SU-DHL-6 (cell line): ENCODE results near the gene AGBL4.

Experiments used
- H2AFZ ChIP-seq: fragments of 200-600 bp; sonication (generic); 2 replicates; pipeline ENCODE4 v1.6.1; 2014; ENCODE audit warnings: low read depth, mild to moderate bottlenecking, moderate library complexity, mixed read lengths, antibody characterized with exemption, low read length; ENCODE audit not compliant: severe bottlenecking
- H3F3A ChIP-seq: fragments of 200-600 bp; shearing (Covaris generic); 2 replicates; pipeline ENCODE4 v1.6.0; 2016; ENCODE audit warnings: antibody characterized with exemption, mild to moderate bottlenecking; ENCODE audit not compliant: insufficient read depth
- H3K27ac ChIP-seq: fragments of 200-600 bp; sonication (generic); 2 replicates; pipeline ENCODE4 v1.5.1; 2016; ENCODE audit warnings: low read depth, mild to moderate bottlenecking, low read length, moderate library complexity, mixed read lengths
- H3K27me3 ChIP-seq: fragments of 200-600 bp; sonication (generic), shearing (Covaris generic); 2 replicates; pipeline ENCODE4 v1.6.0; 2014; ENCODE audit warnings: mild to moderate bottlenecking, low read length
- H3K36me3 ChIP-seq: fragments of 200-600 bp; sonication (generic); 2 replicates; pipeline ENCODE4 v1.6.1; 2014; ENCODE audit warnings: mild to moderate bottlenecking, low read length, mixed read lengths
- H3K4me2 ChIP-seq: fragments of 300-600, 200-600 bp; shearing (Covaris generic), sonication (generic); 2 replicates; pipeline ENCODE4 v1.6.0; 2014; ENCODE audit warnings: low read length, low read depth, mild to moderate bottlenecking; ENCODE audit not compliant: poor library complexity, severe bottlenecking
- H3K4me3 ChIP-seq: fragments of 200-600 bp; sonication (generic); 2 replicates; pipeline ENCODE4 v1.5.1; 2014; ENCODE audit warnings: antibody characterized with exemption, low read length, mild to moderate bottlenecking, mixed read lengths; ENCODE audit not compliant: insufficient read depth, poor library complexity, severe bottlenecking
- H3K79me2 ChIP-seq: fragments of 200-600 bp; sonication (generic); 2 replicates; pipeline ENCODE4 v1.6.1; 2014; ENCODE audit warnings: mild to moderate bottlenecking, low read length, moderate library complexity; ENCODE audit not compliant: insufficient read depth
- H3K9ac ChIP-seq: fragments of 200-600 bp; sonication (generic); 2 replicates; pipeline ENCODE4 v1.7.0; 2014; ENCODE audit warnings: mild to moderate bottlenecking, low read length
- H3K9me2 ChIP-seq: fragments of 200-600 bp; sonication (generic); replicated peaks from 2 replicates; pipeline ENCODE4 v1.6.1; 2014; ENCODE audit warnings: low read length; ENCODE audit not compliant: insufficient read depth
- H3K9me3 ChIP-seq: fragments of 200-600 bp; sonication (generic); 2 replicates; pipeline ENCODE4 v1.6.1; 2014; ENCODE audit warnings: low read length, mixed read lengths; ENCODE audit not compliant: insufficient read depth
- H4K20me1 ChIP-seq: fragments of 200-600 bp; sonication (generic); 2 replicates; pipeline ENCODE4 v1.6.1; 2014; ENCODE audit warnings: low read depth, mild to moderate bottlenecking, antibody characterized with exemption, low read length, moderate library complexity, mixed read lengths
- EZH2phosphoT487 ChIP-seq: fragments of 200-600 bp; sonication (generic), shearing (Covaris generic); conservative IDR thresholded peaks from 2 replicates; pipeline ENCODE4 v1.6.1; 2018; ENCODE audit warnings: mild to moderate bottlenecking, antibody characterized with exemption, low read length, moderate library complexity, mixed read lengths
- TF ChIP-seq, protein P1 (sequence below): fragments of 200-600 bp; sonication (generic); IDR thresholded peaks from one replicate; pipeline ENCODE4 v1.5.1; 2017; ENCODE audit warnings: antibody characterized with exemption, mild to moderate bottlenecking, low read length, moderate library complexity; ENCODE audit not compliant: insufficient read depth, poor library complexity, severe bottlenecking

The AGBL4 gene

DNA sequence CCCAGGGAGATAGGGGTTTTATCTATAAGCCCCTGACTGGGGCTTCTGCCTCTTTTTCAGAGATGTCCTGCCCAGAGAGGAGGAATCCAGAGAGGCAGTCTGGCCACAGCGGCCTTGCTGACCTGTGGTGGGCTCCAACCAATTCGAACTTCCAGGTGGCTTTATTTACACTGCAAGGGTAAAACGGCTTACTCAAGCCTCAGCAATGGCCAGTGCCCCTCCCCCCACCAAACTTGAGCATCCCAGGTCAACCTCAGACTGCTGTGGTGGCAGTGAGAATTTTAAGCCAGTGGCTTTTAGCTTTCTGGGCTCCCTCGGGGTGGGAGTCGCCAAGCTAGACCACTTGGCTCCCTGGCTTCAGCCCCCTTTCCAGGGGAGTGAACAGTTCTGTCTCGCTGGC, 863.1 kb downstream of the AGBL4 start:
- H3K4me3 ChIP-seq = no peak overlapping the region
- H3K9me2 ChIP-seq = no peaks in the 10 kb centered on the region
- no peaks in the 10 kb centered on the region for H3K36me3 ChIP-seq
- no peaks in the 10 kb centered on the region for H3K79me2 ChIP-seq
- H3K4me2 ChIP-seq = no peak overlapping the region
- H3K9me3 ChIP-seq = no peaks in the 10 kb centered on the region
- no peaks in the 10 kb centered on the region for H3K27me3 ChIP-seq
- no peak overlapping the region for H2AFZ ChIP-seq
- H4K20me1 ChIP-seq = no peaks in the 10 kb centered on the region
- H3F3A ChIP-seq = no peaks in the 10 kb centered on the region
- TF ChIP-seq, protein P1, sequence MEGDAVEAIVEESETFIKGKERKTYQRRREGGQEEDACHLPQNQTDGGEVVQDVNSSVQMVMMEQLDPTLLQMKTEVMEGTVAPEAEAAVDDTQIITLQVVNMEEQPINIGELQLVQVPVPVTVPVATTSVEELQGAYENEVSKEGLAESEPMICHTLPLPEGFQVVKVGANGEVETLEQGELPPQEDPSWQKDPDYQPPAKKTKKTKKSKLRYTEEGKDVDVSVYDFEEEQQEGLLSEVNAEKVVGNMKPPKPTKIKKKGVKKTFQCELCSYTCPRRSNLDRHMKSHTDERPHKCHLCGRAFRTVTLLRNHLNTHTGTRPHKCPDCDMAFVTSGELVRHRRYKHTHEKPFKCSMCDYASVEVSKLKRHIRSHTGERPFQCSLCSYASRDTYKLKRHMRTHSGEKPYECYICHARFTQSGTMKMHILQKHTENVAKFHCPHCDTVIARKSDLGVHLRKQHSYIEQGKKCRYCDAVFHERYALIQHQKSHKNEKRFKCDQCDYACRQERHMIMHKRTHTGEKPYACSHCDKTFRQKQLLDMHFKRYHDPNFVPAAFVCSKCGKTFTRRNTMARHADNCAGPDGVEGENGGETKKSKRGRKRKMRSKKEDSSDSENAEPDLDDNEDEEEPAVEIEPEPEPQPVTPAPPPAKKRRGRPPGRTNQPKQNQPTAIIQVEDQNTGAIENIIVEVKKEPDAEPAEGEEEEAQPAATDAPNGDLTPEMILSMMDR = no peak
- TF ChIP-seq EZH2phosphoT487 = no peak
- H3K9ac ChIP-seq = no peak overlapping the region
- H3K27ac ChIP-seq = no peak overlapping the region

DNA sequence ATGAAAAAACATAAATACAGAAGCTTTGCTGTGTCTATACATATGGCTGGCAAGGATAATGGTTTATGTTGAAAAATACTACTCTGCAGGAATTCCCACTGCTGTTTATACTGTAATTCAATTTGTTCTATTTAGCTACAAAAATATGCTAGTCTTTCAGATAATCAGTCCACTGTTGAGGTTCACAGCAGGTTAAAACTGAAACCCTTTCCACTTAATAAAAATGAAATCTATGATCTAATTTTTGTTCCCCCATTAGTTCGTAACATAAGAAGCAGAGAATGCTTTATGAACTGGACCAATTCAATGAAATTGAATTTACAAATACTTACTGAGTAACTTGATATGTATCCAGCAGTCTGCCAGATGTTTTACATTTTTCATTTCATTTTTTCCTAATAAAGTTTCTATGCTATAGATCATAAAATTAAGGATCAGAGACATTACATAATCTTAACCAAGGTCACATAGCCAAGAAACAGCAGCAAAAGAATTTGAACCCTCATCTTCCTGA, 887.0 kb downstream of the AGBL4 start:
- no peaks in the 10 kb centered on the region for H4K20me1 ChIP-seq
- H2AFZ ChIP-seq = no peak overlapping the region

DNA sequence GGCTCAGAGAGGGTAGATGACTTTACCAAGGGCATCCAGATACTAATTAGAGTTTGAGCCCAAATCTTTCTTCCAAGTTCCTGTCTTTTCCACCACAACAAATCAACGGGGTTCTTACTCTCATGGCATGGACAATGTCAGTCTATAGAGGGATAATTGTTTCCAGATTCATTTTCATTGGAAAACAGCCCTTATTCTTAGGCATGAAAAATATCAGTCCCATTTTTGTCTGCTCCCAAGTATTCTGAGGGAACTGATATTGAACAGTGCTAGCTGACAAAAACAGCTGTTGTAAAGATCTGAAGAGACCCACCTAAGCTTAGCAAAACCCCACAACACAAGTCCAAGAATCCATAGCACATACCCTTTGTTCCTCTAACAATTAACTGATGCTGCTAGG, 898.0 kb downstream of the AGBL4 start:
- no peaks in the 10 kb centered on the region for H3K9me2 ChIP-seq
- H3K9ac ChIP-seq = no peak overlapping the region
- no peaks in the 10 kb centered on the region for H3K36me3 ChIP-seq
- no peak overlapping the region for H2AFZ ChIP-seq
- H3F3A ChIP-seq = no peaks in the 10 kb centered on the region
- no peaks in the 10 kb centered on the region for H4K20me1 ChIP-seq
- no peak overlapping the region for H3K4me3 ChIP-seq
- H3K27ac ChIP-seq = no peak overlapping the region
- H3K9me3 ChIP-seq = no peaks in the 10 kb centered on the region
- no peaks in the 10 kb centered on the region for H3K79me2 ChIP-seq
- TF ChIP-seq, protein P1 = no peak
- TF ChIP-seq EZH2phosphoT487 = no peak
- H3K4me2 ChIP-seq = no peak overlapping the region
- H3K27me3 ChIP-seq = no peaks in the 10 kb centered on the region

More for the DNA sequence above, 887.0 kb downstream of the AGBL4 start:
- no peaks in the 10 kb centered on the region for H3K27me3 ChIP-seq
- no peaks in the 10 kb centered on the region for H3K9me2 ChIP-seq
- no peaks in the 10 kb centered on the region for H3K79me2 ChIP-seq
- no peak overlapping the region for H3K4me2 ChIP-seq
- no peak overlapping the region for H3K27ac ChIP-seq
- H3K9ac ChIP-seq = no peak overlapping the region
- no peaks in the 10 kb centered on the region for H3K36me3 ChIP-seq
- H3K9me3 ChIP-seq = no peaks in the 10 kb centered on the region
- no peaks in the 10 kb centered on the region for H3F3A ChIP-seq
- H3K4me3 ChIP-seq = no peak overlapping the region
- no peak for TF ChIP-seq EZH2phosphoT487
- TF ChIP-seq, protein P1 = no peak
